ENCODE data around the gene LGALS3BP. TPM values are rescaled to one million over a fixed set of nuclear protein-coding genes. Genes with fewer than 3 reads are reported as not detected.
A peak's percentile ranks its signal among the peaks of the same experiment; 100 is the strongest.

The LGALS3BP gene
- total RNA-seq, 2 donors from 2014 or later: 123 to 213 TPM

GRCh38 chr17:79027274-79027924 lies 47.7 kb upstream of the LGALS3BP start:
- no peak for TF ChIP-seq CTCF (IDR thresholded peaks at IDR 0.05)
- no peak for TF ChIP-seq POLR2A (IDR thresholded peaks at IDR 0.05)
- peak overlapping the region in 2 of 4 donors; percentile 35 to 40 for H3K27ac ChIP-seq
- no peaks in the 10 kb centered on the region for H3K36me3 ChIP-seq (replicated peaks in 1 of 2; ENCODE audit: insufficient read depth in 1 of 2, low read depth in 2 of 2)
- DNase-seq: peak in 2 of 4 donors; percentile 15 to 32
- no peaks in the 10 kb centered on the region for H3K9me3 ChIP-seq
- H3K4me3 ChIP-seq: no peak overlapping the region
- no peak for ATAC-seq
- intact Hi-C loops (cut with DNase I): no loop called here
- H3K27me3 ChIP-seq: peaks cover 0 to 11% of the 10 kb centered on the region in 2 donors
- WGBS, 2 donors: 0 to 29% methylated on average over 1 to 10 of the region's 10 CpGs
- H3K4me1 ChIP-seq: peaks cover 52% of the 10 kb centered on the region

GRCh38 chr17:79026376-79027273 lies 46.9 kb upstream of the LGALS3BP start:
- ATAC-seq (peak; percentile 11), DNase-seq (peak in 2 of 4 donors; percentile 28 to 40)
- Histone ChIP-seq H3K27ac (peak overlapping the region in 2 of 4 donors; percentile 40 to 53), H3K4me3 (no peak overlapping the region), H3K9me3 (no peaks in the 10 kb centered on the region), H3K27me3 (peaks cover 0 to 11% of the 10 kb centered on the region in 2 donors), H3K4me1 (peaks cover 60% of the 10 kb centered on the region), H3K36me3 (replicated peaks in 1 of 2; ENCODE audit: insufficient read depth in 1 of 2, low read depth in 2 of 2) (no peaks in the 10 kb centered on the region)
- 60 to 67% methylated on average over 8 to 12 of the region's 16 CpGs for WGBS, 2 donors
- no peak for TF ChIP-seq CTCF (IDR thresholded peaks at IDR 0.05)
- TF ChIP-seq POLR2A (IDR thresholded peaks at IDR 0.05): peak in 1 of 3 donors; percentile 13
- intact Hi-C loops (cut with DNase I): no loop called here

- TF ChIP-seq CTCF (IDR thresholded peaks at IDR 0.05) (no peak), POLR2A (IDR thresholded peaks at IDR 0.05) (no peak)
- no peaks in the 10 kb centered on the region for H3K9me3 ChIP-seq
- H3K4me3 ChIP-seq: no peak overlapping the region
- peaks cover 72% of the 10 kb centered on the region for H3K4me1 ChIP-seq
- ATAC-seq: no peak
- WGBS, 2 donors: 45 to 57% methylated on average over 4 to 29 of the region's 31 CpGs
- intact Hi-C loops (cut with DNase I): no loop called here
- peaks cover 0 to 11% of the 10 kb centered on the region in 2 donors for H3K27me3 ChIP-seq
- no peaks in the 10 kb centered on the region for H3K36me3 ChIP-seq (replicated peaks in 1 of 2; ENCODE audit: insufficient read depth in 1 of 2, low read depth in 2 of 2)
- peak in 1 of 4 donors; percentile 21 for DNase-seq
- H3K27ac ChIP-seq: no peak overlapping the region
These were observed 45.4 kb upstream of the LGALS3BP start for GRCh38 chr17:79024901-79025737.

- Histone ChIP-seq H3K9me3 (no peaks in the 10 kb centered on the region), H3K36me3 (replicated peaks in 1 of 2; ENCODE audit: insufficient read depth in 1 of 2, low read depth in 2 of 2) (no peaks in the 10 kb centered on the region), H3K4me1 (peaks cover 82% of the 10 kb centered on the region), H3K4me3 (peak within 1 kb of the TSS; percentile 39 to 43), H3K27me3 (peaks cover 0 to 11% of the 10 kb centered on the region in 2 donors), H3K27ac (peak within 1 kb of the TSS in 3 of 4 donors; percentile 35 to 71 (median 60))
- 0 to 1% methylated on average over 31 to 64 of the region's 77 CpGs for WGBS, 2 donors
- intact Hi-C loops (cut with DNase I): no loop called here
- peak in 2 of 3 donors; percentile 37 to 46 for TF ChIP-seq POLR2A (IDR thresholded peaks at IDR 0.05)
- TF ChIP-seq CTCF (IDR thresholded peaks at IDR 0.05): peak in 6 of 7 experiments; percentile 23 to 62 (median 47)
- peak; percentile 51 for ATAC-seq
- peak in 3 of 4 donors; percentile 35 to 61 (median 48) for DNase-seq
These were observed 44.4 kb upstream of the LGALS3BP start, which contains the start of gene C1QTNF1 for GRCh38 chr17:79023886-79024771. TSS of gene C1QTNF1 (plus strand) at chr17:79024169. CDS start at chr17:79043969, 19,800 bp downstream.

Data from body of pancreas (tissue), 4 donors.